Pancreas (tissue), 10 donors: ENCODE results near the gene CYTIP. TPM values are rescaled to one million over a fixed set of nuclear protein-coding genes. Genes with fewer than 3 reads are reported as not detected.

ENCODE experiments used
- ATAC-seq, 4 donors: fragments of 200-7000 bp; cut with Tn5 transposase; one replicate each; pipeline versions ENCODE4 v1.8.0 to v1.9.1; 2020; ENCODE audit warnings: mild to moderate bottlenecking in 4 of 4, moderate library complexity in 4 of 4
- DNase-seq, 6 donors: peaks; one replicate each; pipeline ENCODE4 v3.0.0-alpha.2; 2020
- FAIRE-seq: peaks from 2 replicates; lab custom pipeline; 2012; peaks lifted over from hg19 to GRCh38; lab: Jason Lieb, UNC
- H3K27ac ChIP-seq, 4 donors: fragments of 200-600 bp; sonication (generic); 1 replicate in 3 of 4; 2 replicates in 1 of 4; pipeline versions ENCODE4 v1.5.0 to v1.8.0; 2020
- H3K27me3 ChIP-seq, 4 donors: fragments of 200-600 bp; one replicate each; pipeline ENCODE4 v1.8.0; 2021
- H3K36me3 ChIP-seq, 3 donors: fragments of 200-600 bp; sonication (generic) in 1 of 3; one replicate each; pipeline versions ENCODE4 v1.5.0 to v1.8.0; 2020 to 2021
- H3K4me1 ChIP-seq, 3 donors: fragments of 200-600 bp; one replicate each; pipeline ENCODE4 v1.8.0; 2021
- H3K4me3 ChIP-seq, 4 donors: fragments of 200-600 bp; sonication (generic) in 2 of 4; one replicate each; pipeline versions ENCODE4 v1.5.0 to v1.8.0; 2020 to 2021
- H3K9me3 ChIP-seq, 4 donors: fragments of 200-600 bp; one replicate each; pipeline ENCODE4 v1.8.0; 2021
- WGBS, 2 donors: extraction: QIAGEN DNeasy Blood & Tissue Kit; methylation state at CpG; one replicate each; pipeline ENCODE4 v1.1.7; 2013; 5-methylcytosine and 5-hydroxymethylcytosine counted together
- intact Hi-C, 3 donors: fragments of 100-400 bp; cut with DNase I; formaldehyde crosslinking; loops; one replicate each; pipeline versions ENCODE4 v1.11.1 to v1.14.2; 2022
- polyA plus RNA-seq, 2 donors: library from polyadenylated mRNA; stranded (reverse); fragments of 200-250 nt; gene quantifications; one replicate each; pipeline ENCODE4 v1.2.3, GENCODE V29; 2013
- total RNA-seq, 6 donors: library from RNA; stranded (reverse); fragmentation: NEBNext Ultra II Directional in 4 of 6; extraction: Animal tissue kit (Norgen Biotek cat#: 25700) in 4 of 6; gene quantifications; one replicate each; pipeline versions ENCODE4 v1.2.1 to v1.2.4, GENCODE V29; 2021 to 2023
- TF ChIP-seq, protein P1 (sequence below), 4 donors: fragments of 200-600 bp; sonication (generic) in 3 of 4; IDR thresholded peaks; one replicate each; pipeline versions ENCODE4 v1.5.0 to v1.8.0; 2021; ENCODE audit warnings: antibody characterized with exemption in 4 of 4
- donor health status: healthy with polysubstance abuse.
- donor health status: DM: no; HTN: no; CAD: no; lungs with moderate emphysema.
- donor health status: DM: no; HTN: no; CAD: no.
- donor health status: control.
- donor health status: control.
- donor health status: Bipolar disorder and iron deficiency.
- donor health status: DM: yes; HTN: yes; CAD: no.
- donor health status: DM: no; HTN: no; CAD: no.
- donor health status: DM: no; HTN: no; CAD: no.
- donor health status: DM: yes; HTN: yes; CAD: no.

CYTIP gene
- total and polyA plus RNA-seq, 8 donors = 0.47 to 6.4 (median 2.7) TPM

GRCh38 chr2:157395811-157396210 lies 48.1 kb downstream of the CYTIP start:
- ATAC-seq = peak; percentile 82 to 93 (median 89)
- WGBS, 2 donors = 32 to 37% methylated on average over 3 of the region's 3 CpGs
- TF ChIP-seq, protein P1, sequence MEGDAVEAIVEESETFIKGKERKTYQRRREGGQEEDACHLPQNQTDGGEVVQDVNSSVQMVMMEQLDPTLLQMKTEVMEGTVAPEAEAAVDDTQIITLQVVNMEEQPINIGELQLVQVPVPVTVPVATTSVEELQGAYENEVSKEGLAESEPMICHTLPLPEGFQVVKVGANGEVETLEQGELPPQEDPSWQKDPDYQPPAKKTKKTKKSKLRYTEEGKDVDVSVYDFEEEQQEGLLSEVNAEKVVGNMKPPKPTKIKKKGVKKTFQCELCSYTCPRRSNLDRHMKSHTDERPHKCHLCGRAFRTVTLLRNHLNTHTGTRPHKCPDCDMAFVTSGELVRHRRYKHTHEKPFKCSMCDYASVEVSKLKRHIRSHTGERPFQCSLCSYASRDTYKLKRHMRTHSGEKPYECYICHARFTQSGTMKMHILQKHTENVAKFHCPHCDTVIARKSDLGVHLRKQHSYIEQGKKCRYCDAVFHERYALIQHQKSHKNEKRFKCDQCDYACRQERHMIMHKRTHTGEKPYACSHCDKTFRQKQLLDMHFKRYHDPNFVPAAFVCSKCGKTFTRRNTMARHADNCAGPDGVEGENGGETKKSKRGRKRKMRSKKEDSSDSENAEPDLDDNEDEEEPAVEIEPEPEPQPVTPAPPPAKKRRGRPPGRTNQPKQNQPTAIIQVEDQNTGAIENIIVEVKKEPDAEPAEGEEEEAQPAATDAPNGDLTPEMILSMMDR (IDR thresholded peaks at IDR 0.05) = no peak

DNA sequence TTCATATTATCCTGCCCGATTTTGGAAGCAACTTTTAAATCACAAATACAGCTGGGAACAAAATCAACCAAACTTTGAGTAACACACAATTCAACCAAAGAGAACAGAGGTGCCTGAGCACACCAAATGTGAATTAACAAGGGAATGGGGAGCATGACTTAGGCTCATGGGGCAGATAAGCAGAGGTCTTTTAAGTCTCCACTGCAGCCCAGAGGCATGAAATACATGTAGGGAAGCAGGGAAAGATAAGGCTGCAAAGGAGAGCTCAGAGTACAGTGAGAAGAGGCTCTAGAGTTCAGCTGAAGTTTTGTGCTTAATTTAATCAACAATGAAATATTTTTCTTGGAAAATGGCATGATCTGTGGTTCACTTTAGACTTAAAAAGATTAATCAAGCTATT lies 49.0 kb downstream of the CYTIP start:
- ATAC-seq (no peak), DNase-seq (no peak), FAIRE-seq (no peak)
- WGBS, 2 donors = 85 to 95% methylated on average over 1 of the region's 1 CpG
- no peaks in the 10 kb centered on the region for H3K9me3 ChIP-seq
- H3K27ac ChIP-seq = no peak overlapping the region
- no peaks in the 10 kb centered on the region for H3K27me3 ChIP-seq
- TF ChIP-seq, protein P1 (IDR thresholded peaks at IDR 0.05) = no peak
- no peaks in the 10 kb centered on the region for H3K4me1 ChIP-seq
- H3K36me3 ChIP-seq = no peaks in the 10 kb centered on the region
- H3K4me3 ChIP-seq = no peak overlapping the region
- intact Hi-C loops = no loop called here

More at GRCh38 chr2:157395811-157396210, 48.1 kb downstream of the CYTIP start:
- Histone ChIP-seq H3K27me3 (no peaks in the 10 kb centered on the region), H3K4me3 (no peak overlapping the region), H3K36me3 (no peaks in the 10 kb centered on the region), H3K4me1 (no peaks in the 10 kb centered on the region), H3K9me3 (no peaks in the 10 kb centered on the region), H3K27ac (no peak overlapping the region)
- peak; percentile 71 for FAIRE-seq
- intact Hi-C loops = no loop called here
- DNase-seq = no peak

GRCh38 chr2:157393348-157393747 lies 50.5 kb downstream of the CYTIP start:
- intact Hi-C loops = no loop called here
- WGBS, 2 donors = 85 to 88% methylated on average over 3 of the region's 3 CpGs
- Histone ChIP-seq H3K4me3 (no peak overlapping the region), H3K36me3 (no peaks in the 10 kb centered on the region), H3K4me1 (no peaks in the 10 kb centered on the region), H3K27me3 (no peaks in the 10 kb centered on the region), H3K9me3 (no peaks in the 10 kb centered on the region), H3K27ac (no peak overlapping the region)
- ATAC-seq = no peak
- no peak for DNase-seq
- TF ChIP-seq, protein P1 (IDR thresholded peaks at IDR 0.05) = no peak
- no peak for FAIRE-seq

DNA sequence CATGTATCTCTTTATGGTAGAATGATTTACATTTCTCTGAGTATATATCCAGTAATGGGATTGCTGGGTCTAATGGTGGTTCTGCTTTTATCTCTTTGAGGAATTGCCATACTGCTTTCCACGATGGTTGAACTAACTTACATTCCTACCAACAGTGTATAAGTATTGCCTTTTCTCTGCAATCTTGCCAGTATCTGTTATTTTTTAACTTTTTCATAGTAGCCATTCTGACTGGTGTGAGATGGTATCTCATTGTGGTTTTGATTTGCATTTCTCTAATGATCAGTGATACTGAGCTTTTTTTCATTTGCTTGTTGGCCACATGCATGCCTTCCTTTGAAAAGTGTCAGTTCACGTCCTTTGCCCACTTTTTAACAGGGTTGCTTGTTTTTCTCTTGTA lies 55.1 kb downstream of the CYTIP start:
- Histone ChIP-seq H3K36me3 (no peaks in the 10 kb centered on the region), H3K9me3 (no peaks in the 10 kb centered on the region), H3K4me1 (no peaks in the 10 kb centered on the region), H3K4me3 (no peak overlapping the region), H3K27ac (no peak overlapping the region), H3K27me3 (no peaks in the 10 kb centered on the region)
- TF ChIP-seq, protein P1 (IDR thresholded peaks at IDR 0.05) = no peak
- FAIRE-seq = no peak
- intact Hi-C loops = no loop called here
- DNase-seq = no peak
- no peak for ATAC-seq
- WGBS, 2 donors = 69 to 71% methylated on average over 2 of the region's 2 CpGs

GRCh38 chr2:157386747-157387146 lies 57.1 kb downstream of the CYTIP start:
- H3K27me3 ChIP-seq = no peaks in the 10 kb centered on the region
- H3K36me3 ChIP-seq = no peaks in the 10 kb centered on the region
- ATAC-seq = no peak
- no peak for DNase-seq
- no peaks in the 10 kb centered on the region for H3K9me3 ChIP-seq
- intact Hi-C loops = no loop called here
- TF ChIP-seq, protein P1 (IDR thresholded peaks at IDR 0.05) = no peak
- no peak overlapping the region for H3K4me3 ChIP-seq
- H3K4me1 ChIP-seq = no peaks in the 10 kb centered on the region
- 63 to 64% methylated on average over 1 of the region's 1 CpG for WGBS, 2 donors
- H3K27ac ChIP-seq = no peak overlapping the region
- FAIRE-seq = no peak
